Activated CD4-positive, alpha-beta T cell treated with anti-CD3 and anti-CD28 coated beads for 24 hours (primary cell): ENCODE measurements around the gene FSTL4.
"Not testable (repeated sequence)": the region's sequence is repeated elsewhere in the genome, so short reads cannot be mapped to it uniquely, and the experiment has no call there.

ENCODE experiments used
- DNase-seq, 2 donors: peaks; one replicate each; pipeline ENCODE4 v3.0.0-alpha.2; 2020; ENCODE audit warnings: low read depth in 2 of 2

FSTL4 gene

GRCh38 chr5:133456933-133457402, 155.4 kb downstream of the FSTL4 start:
- no peak for DNase-seq

GRCh38 chr5:133455676-133456075, 156.7 kb downstream of the FSTL4 start:
- DNase-seq: no peak

GRCh38 chr5:133454442-133454841, 157.9 kb downstream of the FSTL4 start:
- DNase-seq: no peak

GRCh38 chr5:133453831-133454230, 158.5 kb downstream of the FSTL4 start:
- DNase-seq: no peak

- no peak for DNase-seq
Measured at GRCh38 chr5:133453084-133453780, 159.1 kb downstream of the FSTL4 start.

- DNase-seq: no peak
Measured at GRCh38 chr5:133451926-133452325, 160.4 kb downstream of the FSTL4 start.

GRCh38 chr5:133450286-133450685, 162.1 kb downstream of the FSTL4 start:
- no peak for DNase-seq

GRCh38 chr5:133449181-133449580, 163.2 kb downstream of the FSTL4 start:
- no peak for DNase-seq

- no peak for DNase-seq
Measured at GRCh38 chr5:133446440-133446839, 165.9 kb downstream of the FSTL4 start.

- no peak for DNase-seq
Measured at GRCh38 chr5:133445744-133446143, 166.6 kb downstream of the FSTL4 start.

GRCh38 chr5:133445204-133445603, 167.1 kb downstream of the FSTL4 start:
- DNase-seq: not testable (repeated sequence)

GRCh38 chr5:133444711-133445110, 167.6 kb downstream of the FSTL4 start:
- DNase-seq: no peak

GRCh38 chr5:133441166-133441815, 171.1 kb downstream of the FSTL4 start:
- no peak for DNase-seq

GRCh38 chr5:133440467-133441115, 171.8 kb downstream of the FSTL4 start:
- no peak for DNase-seq

GRCh38 chr5:133439859-133440258, 172.5 kb downstream of the FSTL4 start:
- DNase-seq: no peak

- no peak for DNase-seq
Measured at GRCh38 chr5:133438487-133438886, 173.9 kb downstream of the FSTL4 start.

- no peak for DNase-seq
Measured at GRCh38 chr5:133434336-133434735, 178.0 kb downstream of the FSTL4 start.

- no peak for DNase-seq
Measured at GRCh38 chr5:133433641-133434040, 178.7 kb downstream of the FSTL4 start.

- DNase-seq: no peak
Measured at GRCh38 chr5:133432956-133433532, 179.3 kb downstream of the FSTL4 start.

GRCh38 chr5:133431326-133431865, 180.9 kb downstream of the FSTL4 start:
- DNase-seq: no peak

GRCh38 chr5:133430095-133430494, 182.2 kb downstream of the FSTL4 start:
- DNase-seq: no peak

GRCh38 chr5:133429046-133429445, 183.3 kb downstream of the FSTL4 start:
- no peak for DNase-seq
